Progenitor cell of endocrine pancreas (in vitro differentiated cells): ENCODE measurements around the gene MAPK12. TPM values are rescaled to one million over a fixed set of nuclear protein-coding genes. Genes with fewer than 3 reads are reported as not detected.

Experiments
- DNase-seq: peaks from one replicate; pipeline ENCODE4 v3.0.0; 2021; ENCODE audit warnings: low spot score; ENCODE audit not compliant: unreplicated experiment
- H3K27ac Mint-ChIP-seq: 2 replicates; pipeline ENCODE4 v1.8.0; 2021; ENCODE audit warnings: mild to moderate bottlenecking, moderate library complexity, mixed read lengths
- H3K27me3 Mint-ChIP-seq: 2 replicates; pipeline ENCODE4 v1.8.0; 2021; ENCODE audit warnings: mixed read lengths
- H3K36me3 Mint-ChIP-seq: 2 replicates; pipeline ENCODE4 v1.8.0; 2022; ENCODE audit warnings: mixed read lengths; ENCODE audit not compliant: insufficient read depth
- H3K4me1 Mint-ChIP-seq: 2 replicates; pipeline ENCODE4 v1.8.0; 2021; ENCODE audit warnings: low read depth, mixed read lengths
- H3K4me3 Mint-ChIP-seq: 2 replicates; pipeline ENCODE4 v1.8.0; 2021; ENCODE audit warnings: low read depth, mild to moderate bottlenecking, moderate library complexity, mixed read lengths
- H3K9me3 Mint-ChIP-seq: 2 replicates; pipeline ENCODE4 v1.8.0; 2021; ENCODE audit warnings: low read depth, mixed read lengths
- CTCF ChIP-seq: fragments of 200-600 bp; sonication (generic); IDR thresholded peaks from one replicate; pipeline ENCODE4 v1.5.0; 2021; ENCODE audit warnings: antibody characterized with exemption, mild to moderate bottlenecking; ENCODE audit not compliant: unreplicated experiment
- total RNA-seq: library from RNA; stranded (reverse); gene quantifications from 2 replicates; pipeline ENCODE4 v1.2.1, GENCODE V29; 2021

Gene MAPK12
- total RNA-seq, 1 donor from 2014 or later, result 53.7 TPM

GRCh38 chr22:50297510-50298265 is 36.2 kb upstream of the MAPK12 start:
- Mint-ChIP-seq H3K4me3 (no peak overlapping the region), H3K9me3 (no peaks in the 10 kb centered on the region), H3K36me3 (no peaks in the 10 kb centered on the region), H3K4me1 (peaks cover 19% of the 10 kb centered on the region), H3K27ac (peak overlapping the region; percentile 85), H3K27me3 (no peaks in the 10 kb centered on the region)
- DNase-seq, result no peak
- TF ChIP-seq CTCF, result no peak

- no peaks in the 10 kb centered on the region for H3K9me3 Mint-ChIP-seq
- H3K27ac Mint-ChIP-seq, result peak overlapping the region; percentile 85
- H3K36me3 Mint-ChIP-seq, result peaks cover under 1% of the 10 kb centered on the region
- H3K27me3 Mint-ChIP-seq, result no peaks in the 10 kb centered on the region
- H3K4me3 Mint-ChIP-seq, result no peak overlapping the region
- H3K4me1 Mint-ChIP-seq, result peaks cover 21% of the 10 kb centered on the region
- no peak for TF ChIP-seq CTCF
- no peak for DNase-seq
Observed at GRCh38 chr22:50296658-50297490, 35.4 kb upstream of the MAPK12 start.

- Mint-ChIP-seq H3K27me3 (no peaks in the 10 kb centered on the region), H3K4me3 (no peak overlapping the region)
Observed at GRCh38 chr22:50294319-50294656, 32.8 kb upstream of the MAPK12 start.

GRCh38 chr22:50293441-50294318 is 32.2 kb upstream of the MAPK12 start:
- Mint-ChIP-seq H3K9me3 (no peaks in the 10 kb centered on the region), H3K27ac (peak overlapping the region; percentile 74), H3K4me3 (no peak overlapping the region), H3K4me1 (peaks cover 20% of the 10 kb centered on the region), H3K36me3 (peaks cover 1% of the 10 kb centered on the region), H3K27me3 (no peaks in the 10 kb centered on the region)
- TF ChIP-seq CTCF, result no peak
- peak; percentile 59 for DNase-seq

More at GRCh38 chr22:50294319-50294656, 32.8 kb upstream of the MAPK12 start:
- TF ChIP-seq CTCF, result no peak
- DNase-seq, result no peak
- Mint-ChIP-seq H3K9me3 (no peaks in the 10 kb centered on the region), H3K4me1 (peaks cover 21% of the 10 kb centered on the region), H3K36me3 (peaks cover 1% of the 10 kb centered on the region), H3K27ac (peak overlapping the region; percentile 74)
